Prostate gland (tissue), 2 donors: ENCODE data around the gene ATP6V1C2.

Source experiments
- CTCF ChIP-seq, 4 experiments: fragments of 200-600 bp in 2 of 4; fragments of 450-650 bp in 2 of 4; sonication (generic) in 2 of 4; IDR thresholded peaks; 1 replicate in 3 of 4; 2 replicates in 1 of 4; pipeline ENCODE4 v1.5.1; 2016 to 2019; ENCODE audit warnings: antibody characterized with exemption in 4 of 4, mild to moderate bottlenecking in 2 of 4, moderate library complexity in 2 of 4
- POLR2A ChIP-seq: fragments of 450-650 bp; IDR thresholded peaks from one replicate; pipeline ENCODE4 v1.6.1; 2016; ENCODE audit warnings: antibody characterized with exemption, mild to moderate bottlenecking

- no peak for TF ChIP-seq CTCF (IDR thresholded peaks at IDR 0.05)
- no peak for TF ChIP-seq POLR2A
These were observed 75.3 kb downstream of the ATP6V1C2 start for GRCh38 chr2:10796703-10797102.
